NCI-H446 (cell line): Measurements from ENCODE around the gene TEPSIN.

Source experiments
- DNase-seq, 2 experiments: peaks; one replicate each; lab custom pipeline; 2025; lab: John Stamatoyannopoulos, UW

The TEPSIN gene

GRCh38 chr17:81221371-81221841 is 17.4 kb downstream of the TEPSIN start:
- no peak for DNase-seq

GRCh38 chr17:81219476-81220180 is 19.2 kb downstream of the TEPSIN start:
- no peak for DNase-seq

GRCh38 chr17:81218991-81219390 is 19.9 kb downstream of the TEPSIN start:
- DNase-seq, result no peak

- no peak for DNase-seq
Measured at GRCh38 chr17:81218459-81218858, 20.4 kb downstream of the TEPSIN start.

- DNase-seq, result no peak
Measured at GRCh38 chr17:81217491-81217890, 21.4 kb downstream of the TEPSIN start.

- DNase-seq, result no peak
Measured at GRCh38 chr17:81213978-81214377, 24.9 kb downstream of the TEPSIN start.

- no peak for DNase-seq
Measured at GRCh38 chr17:81212365-81212764, 26.5 kb downstream of the TEPSIN start.

- no peak for DNase-seq
Measured at GRCh38 chr17:81210868-81211267, 28.0 kb downstream of the TEPSIN start.

GRCh38 chr17:81210466-81210865 is 28.4 kb downstream of the TEPSIN start:
- no peak for DNase-seq

- no peak for DNase-seq
Measured at GRCh38 chr17:81209141-81209540, 29.7 kb downstream of the TEPSIN start.

- DNase-seq, result no peak
Measured at GRCh38 chr17:81208651-81209050, 30.2 kb downstream of the TEPSIN start.

- no peak for DNase-seq
Measured at GRCh38 chr17:81207610-81208581, 31.0 kb downstream of the TEPSIN start.

- DNase-seq, result no peak
Measured at GRCh38 chr17:81206657-81207056, 32.2 kb downstream of the TEPSIN start.

GRCh38 chr17:81206166-81206565 is 32.7 kb downstream of the TEPSIN start:
- no peak for DNase-seq

- no peak for DNase-seq
Measured at GRCh38 chr17:81204578-81204977, 34.3 kb downstream of the TEPSIN start.

- DNase-seq, result no peak
Measured at GRCh38 chr17:81203136-81203535, 35.7 kb downstream of the TEPSIN start.

- DNase-seq, result no peak
Measured at GRCh38 chr17:81202318-81202717, 36.5 kb downstream of the TEPSIN start.

GRCh38 chr17:81200695-81201580 is 37.9 kb downstream of the TEPSIN start:
- DNase-seq, result peak; percentile 34 to 43

- no peak for DNase-seq
Measured at GRCh38 chr17:81200201-81200600, 38.7 kb downstream of the TEPSIN start.

GRCh38 chr17:81199482-81199830 is 39.4 kb downstream of the TEPSIN start:
- DNase-seq, result no peak

GRCh38 chr17:81198826-81199481 is 39.9 kb downstream of the TEPSIN start:
- DNase-seq, result no peak
